Hepatocyte (in vitro differentiated cells): Measurements from ENCODE around the gene CDK5R1. TPM values are rescaled to one million over a fixed set of nuclear protein-coding genes. Genes with fewer than 3 reads are reported as not detected.
A peak's percentile ranks its signal among the peaks of the same experiment; 100 is the strongest.

Experiments used
- DNase-seq: peaks from one replicate; pipeline ENCODE4 v3.0.0-alpha.2; 2016; ENCODE audit warnings: low spot score
- H2AFZ ChIP-seq: fragments of 200-600 bp; sonication (generic); 2 replicates; pipeline ENCODE4 v1.6.0; 2016; ENCODE audit warnings: antibody characterized with exemption, mild to moderate bottlenecking
- H3K27ac ChIP-seq: fragments of 200-600 bp; sonication (generic); 2 replicates; pipeline ENCODE4 v1.5.1; 2016; ENCODE audit warnings: mild to moderate bottlenecking
- H3K27me3 ChIP-seq: fragments of 200-600 bp; sonication (generic); 2 replicates; pipeline ENCODE4 v1.6.1; 2016
- H3K36me3 ChIP-seq: fragments of 200-600 bp; sonication (generic); replicated peaks from 2 replicates; pipeline ENCODE4 v1.5.1; 2016; ENCODE audit warnings: low read depth; ENCODE audit not compliant: insufficient read depth
- H3K4me1 ChIP-seq: fragments of 200-600 bp; sonication (generic); 2 replicates; pipeline ENCODE4 v1.5.1; 2016; ENCODE audit warnings: mild to moderate bottlenecking, moderate library complexity; ENCODE audit not compliant: insufficient read depth
- H3K4me2 ChIP-seq: fragments of 200-600 bp; sonication (generic); 2 replicates; pipeline ENCODE4 v1.6.0; 2016
- H3K4me3 ChIP-seq: fragments of 200-600 bp; sonication (generic); 2 replicates; pipeline ENCODE4 v1.5.1; 2016; ENCODE audit warnings: mild to moderate bottlenecking
- H3K79me2 ChIP-seq: fragments of 200-600 bp; sonication (generic); 2 replicates; pipeline ENCODE4 v1.6.0; 2017; ENCODE audit warnings: mild to moderate bottlenecking
- H3K9me2 ChIP-seq: fragments of 200-600 bp; sonication (generic); replicated peaks from 2 replicates; pipeline ENCODE4 v1.6.0; 2017; ENCODE audit warnings: mild to moderate bottlenecking; ENCODE audit not compliant: insufficient read depth
- H3K9me3 ChIP-seq: fragments of 200-600 bp; sonication (generic); 2 replicates; pipeline ENCODE4 v1.5.1; 2016; ENCODE audit warnings: low read depth, mild to moderate bottlenecking
- H4K20me1 ChIP-seq: fragments of 200-600 bp; sonication (generic); 2 replicates; pipeline ENCODE4 v1.6.0; 2016; ENCODE audit warnings: mild to moderate bottlenecking; ENCODE audit not compliant: insufficient read depth, poor library complexity, severe bottlenecking
- EZH2 ChIP-seq: fragments of 200-600 bp; sonication (generic); IDR thresholded peaks from 2 replicates; pipeline ENCODE4 v1.6.1; 2016; ENCODE audit warnings: antibody characterized with exemption, mild to moderate bottlenecking, borderline replicate concordance
- EZH2phosphoT487 ChIP-seq: fragments of 200-600 bp; sonication (generic); IDR thresholded peaks from one replicate; pipeline ENCODE4 v1.6.1; 2018; ENCODE audit warnings: antibody characterized with exemption, mild to moderate bottlenecking, low read depth, moderate library complexity; ENCODE audit not compliant: unreplicated experiment, severe bottlenecking
- WGBS: methylation state at CpG from one replicate; pipeline ENCODE4 v1.1.6; 2016; ENCODE audit warnings: low lambda C conversion rate; ENCODE audit errors: missing lambda C conversion rate; 5-methylcytosine and 5-hydroxymethylcytosine counted together
- polyA plus RNA-seq: library from polyadenylated mRNA; unstranded; fragments of >200 nt; fragmentation: Nextera tagmentation; extraction: Ambion mirVana; gene quantifications from 2 replicates; pipeline ENCODE4 v1.2.1, GENCODE V29; 2016
- total RNA-seq: library from RNA; depleted of rRNA; stranded (reverse); fragments of >200 nt; gene quantifications from 2 replicates; pipeline ENCODE4 v1.2.3, GENCODE V29; 2014
- TF ChIP-seq, protein P1 (sequence below): fragments of 200-600 bp; sonication (generic); IDR thresholded peaks from 2 replicates; pipeline ENCODE4 v1.5.1; 2016; ENCODE audit warnings: antibody characterized with exemption, mild to moderate bottlenecking; ENCODE audit not compliant: poor library complexity

Gene CDK5R1
- total and polyA plus RNA-seq, 2 experiments from 2014 or later, result 0.80 to 1.1 TPM

GRCh38 chr17:32517982-32518381 lies 31.2 kb downstream of the CDK5R1 start:
- Histone ChIP-seq H3K4me1 (peaks cover 15% of the 10 kb centered on the region), H4K20me1 (no peaks in the 10 kb centered on the region), H3K4me2 (no peak overlapping the region), H3K9me2 (no peaks in the 10 kb centered on the region), H2AFZ (no peak overlapping the region), H3K27ac (no peak overlapping the region), H3K27me3 (no peaks in the 10 kb centered on the region), H3K4me3 (no peak overlapping the region), H3K79me2 (no peaks in the 10 kb centered on the region), H3K36me3 (no peaks in the 10 kb centered on the region), H3K9me3 (no peaks in the 10 kb centered on the region)
- DNase-seq, result no peak
- WGBS, result over 99% methylated on average over 6 of the region's 7 CpGs
- TF ChIP-seq EZH2phosphoT487 (no peak), EZH2 (no peak)
- TF ChIP-seq, protein P1, sequence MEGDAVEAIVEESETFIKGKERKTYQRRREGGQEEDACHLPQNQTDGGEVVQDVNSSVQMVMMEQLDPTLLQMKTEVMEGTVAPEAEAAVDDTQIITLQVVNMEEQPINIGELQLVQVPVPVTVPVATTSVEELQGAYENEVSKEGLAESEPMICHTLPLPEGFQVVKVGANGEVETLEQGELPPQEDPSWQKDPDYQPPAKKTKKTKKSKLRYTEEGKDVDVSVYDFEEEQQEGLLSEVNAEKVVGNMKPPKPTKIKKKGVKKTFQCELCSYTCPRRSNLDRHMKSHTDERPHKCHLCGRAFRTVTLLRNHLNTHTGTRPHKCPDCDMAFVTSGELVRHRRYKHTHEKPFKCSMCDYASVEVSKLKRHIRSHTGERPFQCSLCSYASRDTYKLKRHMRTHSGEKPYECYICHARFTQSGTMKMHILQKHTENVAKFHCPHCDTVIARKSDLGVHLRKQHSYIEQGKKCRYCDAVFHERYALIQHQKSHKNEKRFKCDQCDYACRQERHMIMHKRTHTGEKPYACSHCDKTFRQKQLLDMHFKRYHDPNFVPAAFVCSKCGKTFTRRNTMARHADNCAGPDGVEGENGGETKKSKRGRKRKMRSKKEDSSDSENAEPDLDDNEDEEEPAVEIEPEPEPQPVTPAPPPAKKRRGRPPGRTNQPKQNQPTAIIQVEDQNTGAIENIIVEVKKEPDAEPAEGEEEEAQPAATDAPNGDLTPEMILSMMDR, result no peak

DNA sequence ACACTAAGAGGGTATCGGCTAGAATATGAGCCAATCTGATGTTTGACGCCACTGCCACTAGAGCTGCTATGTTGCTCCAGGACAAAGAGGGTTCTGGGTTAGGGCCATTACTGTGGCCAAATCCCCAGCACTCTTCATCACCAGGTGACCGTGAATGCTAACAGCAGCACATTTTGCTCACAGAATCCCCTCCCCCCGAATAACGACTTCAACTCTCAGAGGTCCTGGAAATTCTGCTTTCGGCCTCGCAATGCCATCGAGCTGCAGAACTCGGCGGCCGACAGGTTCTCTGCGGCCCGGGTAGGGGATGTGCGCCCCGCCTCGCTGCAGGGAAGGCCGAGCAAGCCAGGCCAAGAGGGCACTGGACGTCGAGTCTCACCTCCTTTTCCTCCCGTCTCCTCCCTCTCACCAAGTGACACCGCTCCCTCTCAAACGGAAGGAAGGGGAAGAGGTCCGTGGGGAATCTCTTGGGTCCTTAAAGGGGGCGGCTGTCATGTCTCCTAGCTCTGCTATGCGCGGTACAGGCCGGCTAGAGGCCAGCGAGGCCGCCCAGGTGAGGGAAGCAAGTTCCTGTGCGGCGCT lies 31.9 kb downstream of the CDK5R1 start:
- H3K36me3 ChIP-seq, result no peaks in the 10 kb centered on the region
- no peaks in the 10 kb centered on the region for H3K79me2 ChIP-seq
- peak overlapping the region; percentile 93 for H3K4me2 ChIP-seq
- no peak overlapping the region for H3K27ac ChIP-seq
- H4K20me1 ChIP-seq, result no peaks in the 10 kb centered on the region
- no peak for DNase-seq
- 35% methylated on average over 29 of the region's 31 CpGs for WGBS
- H3K4me1 ChIP-seq, result peaks cover 15% of the 10 kb centered on the region
- no peaks in the 10 kb centered on the region for H3K9me2 ChIP-seq
- TF ChIP-seq EZH2, result no peak
- TF ChIP-seq, protein P1, result no peak
- TF ChIP-seq EZH2phosphoT487, result no peak
- peak overlapping the region; percentile 78 for H2AFZ ChIP-seq
- H3K9me3 ChIP-seq, result no peaks in the 10 kb centered on the region
- H3K4me3 ChIP-seq, result peak overlapping the region; percentile 39
- H3K27me3 ChIP-seq, result no peaks in the 10 kb centered on the region

GRCh38 chr17:32519228-32520103 lies 32.7 kb downstream of the CDK5R1 start:
- no peaks in the 10 kb centered on the region for H4K20me1 ChIP-seq
- DNase-seq, result peak; percentile 81
- 10% methylated on average over 8 of the region's 61 CpGs for WGBS
- H3K9me3 ChIP-seq, result no peaks in the 10 kb centered on the region
- peak overlapping the region; percentile 93 for H3K4me2 ChIP-seq
- H3K27ac ChIP-seq, result peak overlapping the region; percentile 15
- H3K36me3 ChIP-seq, result no peaks in the 10 kb centered on the region
- TF ChIP-seq, protein P1, result no peak
- TF ChIP-seq EZH2phosphoT487, result no peak
- no peak for TF ChIP-seq EZH2
- H3K4me3 ChIP-seq, result peak overlapping the region; percentile 39
- peak overlapping the region; percentile 78 for H2AFZ ChIP-seq
- H3K9me2 ChIP-seq, result no peaks in the 10 kb centered on the region
- no peaks in the 10 kb centered on the region for H3K79me2 ChIP-seq
- H3K27me3 ChIP-seq, result no peaks in the 10 kb centered on the region
- peaks cover 15% of the 10 kb centered on the region for H3K4me1 ChIP-seq
